K562 (cell line): ENCODE results near the gene MPIG6B. TPM values are rescaled to one million over a fixed set of nuclear protein-coding genes. Genes with fewer than 3 reads are reported as not detected.

ENCODE experiments used
- BRD4 ChIP-seq: fragments of 200-600 bp; sonication (generic); IDR thresholded peaks from 2 replicates; pipeline ENCODE4 v1.6.1; 2017; ENCODE audit warnings: inconsistent platforms
- EWSR1 ChIP-seq: fragments of 450-650 bp; IDR thresholded peaks from 2 replicates; pipeline ENCODE4 v1.6.1; 2018; ENCODE audit warnings: borderline replicate concordance, mild to moderate bottlenecking, low read depth, moderate library complexity; ENCODE audit not compliant: partially characterized antibody
- GATAD2B ChIP-seq: fragments of 450-650 bp; IDR thresholded peaks from 2 replicates; pipeline ENCODE4 v1.6.1; 2017; ENCODE audit warnings: mild to moderate bottlenecking, borderline replicate concordance
- HMGN3 ChIP-seq: IDR thresholded peaks from 2 replicates; pipeline ENCODE4 v1.6.1; 2011; ENCODE audit warnings: borderline replicate concordance, low read depth, mild to moderate bottlenecking, mixed read lengths, low read length; ENCODE audit not compliant: insufficient read length; ENCODE audit errors: extremely low read depth
- KLF10 ChIP-seq: fragments of 250-450 bp; sonication (Bioruptor Pico); IDR thresholded peaks from 2 replicates; pipeline ENCODE4 v1.6.1; 2021; ENCODE audit warnings: matching md5 sums
- MEIS2 ChIP-seq: fragments of 450-650 bp; IDR thresholded peaks from 2 replicates; pipeline ENCODE4 v1.6.1; 2014; ENCODE audit warnings: mild to moderate bottlenecking; ENCODE audit not compliant: partially characterized antibody
- NCOA6 ChIP-seq: fragments of 450-650 bp; IDR thresholded peaks from 2 replicates; pipeline ENCODE4 v1.6.1; 2017; ENCODE audit warnings: mild to moderate bottlenecking
- POLR3A ChIP-seq: IDR thresholded peaks from 2 replicates; pipeline ENCODE4 v1.6.1; 2011; ENCODE audit warnings: borderline replicate concordance, mild to moderate bottlenecking, moderate library complexity; ENCODE audit not compliant: insufficient read length, insufficient read depth; ENCODE audit errors: extremely low read depth
- SOX6 ChIP-seq: fragments of 450-650 bp; IDR thresholded peaks from 2 replicates; pipeline ENCODE4 v1.6.1; 2014; ENCODE audit warnings: mild to moderate bottlenecking
- ZC3H8 ChIP-seq: fragments of 450-650 bp; IDR thresholded peaks from 2 replicates; pipeline ENCODE4 v1.6.1; 2017
- ZNF778 ChIP-seq: fragments of 450-650 bp; formaldehyde crosslinking; IDR thresholded peaks from 2 replicates; pipeline ENCODE4 v1.4.0; 2020; ENCODE audit warnings: mild to moderate bottlenecking, moderate library complexity
- polyA plus RNA-seq, 8 experiments: library from polyadenylated mRNA; depleted of rRNA in 4 of 8; stranded (reverse) in 5 of 8; unstranded in 3 of 8; fragments of >200 nt; fragmentation: Nextera tagmentation in 2 of 8; fragmentation: Illumina TruSeq in 1 of 8; extraction: Ambion mirVana in 2 of 8; extraction: Trizol in 1 of 8; gene quantifications; 2 replicates each; pipeline versions ENCODE4 v1.2.1 to v1.2.3, GENCODE V29; 2011 to 2014; ENCODE audit warnings: inconsistent platforms in 1 of 8, missing spikeins in 1 of 8
- total RNA-seq, 7 experiments: library from RNA; depleted of rRNA in 6 of 7; stranded (reverse); fragments of >200 nt in 6 of 7; fragmentation: Illumina TruSeq in 2 of 7; extraction: Trizol in 2 of 7; gene quantifications; 2 replicates each; pipeline versions ENCODE4 v1.2.1 to v1.2.3, GENCODE V29; 2011 to 2021; ENCODE audit warnings: low replicate concordance in 1 of 7
- TF ChIP-seq, protein P1 (sequence below): fragments of 450-650 bp; formaldehyde crosslinking; conservative IDR thresholded peaks from 2 replicates; pipeline ENCODE4 v1.4.0; 2022; ENCODE audit warnings: mild to moderate bottlenecking, missing genetic modification characterization
- TF ChIP-seq, protein P2 (sequence below): fragments of 200-800 bp; sonication (Bioruptor generic); IDR thresholded peaks from 2 replicates; pipeline ENCODE4 v1.6.1; 2017; ENCODE audit warnings: missing genetic modification characterization, missing compliant biosample characterization
- TF ChIP-seq, protein P3 (sequence below): fragments of 250-450 bp; sonication (Bioruptor Pico); IDR thresholded peaks from 2 replicates; pipeline ENCODE4 v1.8.0; 2021; ENCODE audit warnings: borderline replicate concordance, mild to moderate bottlenecking, moderate library complexity; ENCODE audit not compliant: poor library complexity, severe bottlenecking
- TF ChIP-seq, protein P4 (sequence below), 2 experiments: fragments of 450-650 bp in 1 of 2; sonication (generic) in 1 of 2; formaldehyde crosslinking in 1 of 2; IDR thresholded peaks; 2 replicates each; pipeline versions ENCODE4 v1.7.1 to v1.9.0; 2016 to 2022; ENCODE audit warnings: inconsistent platforms in 1 of 2, mild to moderate bottlenecking in 1 of 2, missing genetic modification reagents in 1 of 2

Gene MPIG6B
- total and polyA plus RNA-seq, 9 of the 15 experiments (the other 6 are each of a cell fraction or from before 2014, with no cell fraction given): 0.11 to 1.2 (median 0.28) TPM; not detected in 1

DNA sequence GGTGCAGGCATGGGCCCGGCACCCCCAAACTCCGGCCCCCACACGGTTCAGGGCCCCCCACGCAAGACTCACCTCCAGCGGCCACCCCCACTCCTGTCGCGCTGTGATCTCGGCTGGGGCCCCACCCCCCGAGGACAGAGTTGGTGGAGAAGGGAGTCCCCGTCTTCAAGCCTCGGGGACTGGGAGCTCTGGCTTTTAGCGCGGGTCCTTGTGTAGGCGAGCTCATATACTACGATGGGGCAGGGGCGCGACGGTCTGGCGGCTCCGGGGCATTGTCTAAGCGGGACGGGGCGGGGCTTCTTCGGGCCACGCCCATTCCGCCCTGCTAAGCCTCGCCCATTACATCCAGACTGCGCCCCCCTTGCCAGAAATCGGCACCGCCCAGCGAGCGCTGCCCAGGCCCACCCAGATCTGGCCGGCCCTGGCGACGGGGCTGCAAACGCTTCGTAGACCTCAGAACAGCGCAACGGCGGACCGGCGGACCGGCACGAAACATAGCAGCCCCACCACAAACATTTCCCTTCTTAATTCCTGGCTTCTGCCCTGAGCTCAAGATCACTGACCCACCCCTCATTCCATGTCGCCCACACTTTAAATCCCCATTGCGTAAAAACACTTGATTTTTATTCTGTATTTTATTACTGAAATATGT lies 6.9 kb downstream of the MPIG6B start (continued):
- no peak for TF ChIP-seq HMGN3
- no peak for TF ChIP-seq NCOA6
- TF ChIP-seq, protein P1, sequence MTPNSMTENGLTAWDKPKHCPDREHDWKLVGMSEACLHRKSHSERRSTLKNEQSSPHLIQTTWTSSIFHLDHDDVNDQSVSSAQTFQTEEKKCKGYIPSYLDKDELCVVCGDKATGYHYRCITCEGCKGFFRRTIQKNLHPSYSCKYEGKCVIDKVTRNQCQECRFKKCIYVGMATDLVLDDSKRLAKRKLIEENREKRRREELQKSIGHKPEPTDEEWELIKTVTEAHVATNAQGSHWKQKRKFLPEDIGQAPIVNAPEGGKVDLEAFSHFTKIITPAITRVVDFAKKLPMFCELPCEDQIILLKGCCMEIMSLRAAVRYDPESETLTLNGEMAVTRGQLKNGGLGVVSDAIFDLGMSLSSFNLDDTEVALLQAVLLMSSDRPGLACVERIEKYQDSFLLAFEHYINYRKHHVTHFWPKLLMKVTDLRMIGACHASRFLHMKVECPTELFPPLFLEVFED (CRISPR knock-in tag): peak; percentile 99
- TF ChIP-seq POLR3A: no peak
- TF ChIP-seq ZNF778 (CRISPR knock-in tag): peak; percentile 75; the same call in 1 of the 2 replicates
- no peak for TF ChIP-seq GATAD2B
- 0 out of 2 replicates have a peak, but pooled peaks have one; percentile 16 for TF ChIP-seq BRD4
- TF ChIP-seq SOX6: no peak
- TF ChIP-seq MEIS2: no peak
- TF ChIP-seq, protein P2, sequence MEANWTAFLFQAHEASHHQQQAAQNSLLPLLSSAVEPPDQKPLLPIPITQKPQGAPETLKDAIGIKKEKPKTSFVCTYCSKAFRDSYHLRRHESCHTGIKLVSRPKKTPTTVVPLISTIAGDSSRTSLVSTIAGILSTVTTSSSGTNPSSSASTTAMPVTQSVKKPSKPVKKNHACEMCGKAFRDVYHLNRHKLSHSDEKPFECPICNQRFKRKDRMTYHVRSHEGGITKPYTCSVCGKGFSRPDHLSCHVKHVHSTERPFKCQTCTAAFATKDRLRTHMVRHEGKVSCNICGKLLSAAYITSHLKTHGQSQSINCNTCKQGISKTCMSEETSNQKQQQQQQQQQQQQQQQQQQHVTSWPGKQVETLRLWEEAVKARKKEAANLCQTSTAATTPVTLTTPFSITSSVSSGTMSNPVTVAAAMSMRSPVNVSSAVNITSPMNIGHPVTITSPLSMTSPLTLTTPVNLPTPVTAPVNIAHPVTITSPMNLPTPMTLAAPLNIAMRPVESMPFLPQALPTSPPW (CRISPR knock-in tag): no peak
- TF ChIP-seq, protein P3, sequence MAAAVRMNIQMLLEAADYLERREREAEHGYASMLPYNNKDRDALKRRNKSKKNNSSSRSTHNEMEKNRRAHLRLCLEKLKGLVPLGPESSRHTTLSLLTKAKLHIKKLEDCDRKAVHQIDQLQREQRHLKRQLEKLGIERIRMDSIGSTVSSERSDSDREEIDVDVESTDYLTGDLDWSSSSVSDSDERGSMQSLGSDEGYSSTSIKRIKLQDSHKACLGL: no peak
- TF ChIP-seq, protein P4, sequence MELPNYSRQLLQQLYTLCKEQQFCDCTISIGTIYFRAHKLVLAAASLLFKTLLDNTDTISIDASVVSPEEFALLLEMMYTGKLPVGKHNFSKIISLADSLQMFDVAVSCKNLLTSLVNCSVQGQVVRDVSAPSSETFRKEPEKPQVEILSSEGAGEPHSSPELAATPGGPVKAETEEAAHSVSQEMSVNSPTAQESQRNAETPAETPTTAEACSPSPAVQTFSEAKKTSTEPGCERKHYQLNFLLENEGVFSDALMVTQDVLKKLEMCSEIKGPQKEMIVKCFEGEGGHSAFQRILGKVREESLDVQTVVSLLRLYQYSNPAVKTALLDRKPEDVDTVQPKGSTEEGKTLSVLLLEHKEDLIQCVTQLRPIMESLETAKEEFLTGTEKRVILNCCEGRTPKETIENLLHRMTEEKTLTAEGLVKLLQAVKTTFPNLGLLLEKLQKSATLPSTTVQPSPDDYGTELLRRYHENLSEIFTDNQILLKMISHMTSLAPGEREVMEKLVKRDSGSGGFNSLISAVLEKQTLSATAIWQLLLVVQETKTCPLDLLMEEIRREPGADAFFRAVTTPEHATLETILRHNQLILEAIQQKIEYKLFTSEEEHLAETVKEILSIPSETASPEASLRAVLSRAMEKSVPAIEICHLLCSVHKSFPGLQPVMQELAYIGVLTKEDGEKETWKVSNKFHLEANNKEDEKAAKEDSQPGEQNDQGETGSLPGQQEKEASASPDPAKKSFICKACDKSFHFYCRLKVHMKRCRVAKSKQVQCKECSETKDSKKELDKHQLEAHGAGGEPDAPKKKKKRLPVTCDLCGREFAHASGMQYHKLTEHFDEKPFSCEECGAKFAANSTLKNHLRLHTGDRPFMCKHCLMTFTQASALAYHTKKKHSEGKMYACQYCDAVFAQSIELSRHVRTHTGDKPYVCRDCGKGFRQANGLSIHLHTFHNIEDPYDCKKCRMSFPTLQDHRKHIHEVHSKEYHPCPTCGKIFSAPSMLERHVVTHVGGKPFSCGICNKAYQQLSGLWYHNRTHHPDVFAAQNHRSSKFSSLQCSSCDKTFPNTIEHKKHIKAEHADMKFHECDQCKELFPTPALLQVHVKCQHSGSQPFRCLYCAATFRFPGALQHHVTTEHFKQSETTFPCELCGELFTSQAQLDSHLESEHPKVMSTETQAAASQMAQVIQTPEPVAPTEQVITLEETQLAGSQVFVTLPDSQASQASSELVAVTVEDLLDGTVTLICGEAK (IDR thresholded peaks at IDR 0.05): no peak
- TF ChIP-seq, protein P4 (CRISPR knock-in tag; IDR thresholded peaks at IDR 0.05): no peak
- no peak for TF ChIP-seq EWSR1
- peak; percentile 95 for TF ChIP-seq KLF10 (CRISPR knock-in tag)
- no peak for TF ChIP-seq ZC3H8
